ENCODE measurements around the gene OR1S1. TPM values are rescaled to one million over a fixed set of nuclear protein-coding genes. Genes with fewer than 3 reads are reported as not detected.
"Not testable (repeated sequence)": the region's sequence is repeated elsewhere in the genome, so short reads cannot be mapped to it uniquely, and the experiment has no call there.

The OR1S1 gene
- total RNA-seq (2014; rRNA removed; shearing (Covaris generic)): not detected in 2 replicates

- H3K9me3 ChIP-seq (replicated peaks); DNase-seq; H3K27me3 ChIP-seq; H3K4me1 ChIP-seq; H3K36me3 ChIP-seq; H3K27ac ChIP-seq; H3K4me3 ChIP-seq: not testable (repeated sequence)
These were observed at the start of gene OR1S1 for GRCh38 chr11:58212420-58212819. OR1S1 (plus strand) TSS chr11:58212720.

GRCh38 chr11:58164389-58164788 lies 48.1 kb upstream of the OR1S1 start:
- Histone ChIP-seq H3K36me3 (no peaks in the 10 kb centered on the region), H3K9me3 (replicated peaks) (no peaks in the 10 kb centered on the region), H3K4me1 (no peaks in the 10 kb centered on the region), H3K27me3 (no peaks in the 10 kb centered on the region), H3K27ac (no peak overlapping the region), H3K4me3 (no peak overlapping the region)
- no peak for DNase-seq

GRCh38 chr11:58164990-58165389 lies 47.5 kb upstream of the OR1S1 start:
- DNase-seq: no peak

GRCh38 chr11:58165504-58166106 lies 46.9 kb upstream of the OR1S1 start:
- no peaks in the 10 kb centered on the region for H3K9me3 ChIP-seq (replicated peaks)
- H3K27ac ChIP-seq: no peak overlapping the region
- H3K36me3 ChIP-seq: no peaks in the 10 kb centered on the region
- DNase-seq: no peak
- no peaks in the 10 kb centered on the region for H3K27me3 ChIP-seq
- H3K4me3 ChIP-seq: no peak overlapping the region
- H3K4me1 ChIP-seq: no peaks in the 10 kb centered on the region

More at GRCh38 chr11:58164990-58165389, 47.5 kb upstream of the OR1S1 start:
- no peak overlapping the region for H3K4me3 ChIP-seq
- no peaks in the 10 kb centered on the region for H3K9me3 ChIP-seq (replicated peaks)
- no peaks in the 10 kb centered on the region for H3K4me1 ChIP-seq
- H3K27me3 ChIP-seq: no peaks in the 10 kb centered on the region
- no peaks in the 10 kb centered on the region for H3K36me3 ChIP-seq
- H3K27ac ChIP-seq: no peak overlapping the region

- no peak overlapping the region for H3K4me3 ChIP-seq
- no peaks in the 10 kb centered on the region for H3K9me3 ChIP-seq (replicated peaks)
- H3K27ac ChIP-seq: no peak overlapping the region
- no peaks in the 10 kb centered on the region for H3K36me3 ChIP-seq
- H3K27me3 ChIP-seq: no peaks in the 10 kb centered on the region
- no peak for DNase-seq
- no peaks in the 10 kb centered on the region for H3K4me1 ChIP-seq
These were observed 35.0 kb upstream of the OR1S1 start for GRCh38 chr11:58177409-58178054.

GRCh38 chr11:58178444-58178843 lies 34.1 kb upstream of the OR1S1 start:
- H3K9me3 ChIP-seq (replicated peaks): no peaks in the 10 kb centered on the region
- H3K4me1 ChIP-seq: no peaks in the 10 kb centered on the region
- H3K36me3 ChIP-seq: no peaks in the 10 kb centered on the region
- no peaks in the 10 kb centered on the region for H3K27me3 ChIP-seq
- no peak overlapping the region for H3K27ac ChIP-seq
- no peak overlapping the region for H3K4me3 ChIP-seq
- peak in 1 of 2 experiments; percentile 22 for DNase-seq

GRCh38 chr11:58179648-58180047 lies 32.9 kb upstream of the OR1S1 start:
- DNase-seq: peak in 1 of 2 experiments; percentile 20
- H3K9me3 ChIP-seq (replicated peaks): no peaks in the 10 kb centered on the region

GRCh38 chr11:58186938-58187337 lies 25.6 kb upstream of the OR1S1 start:
- H3K4me1 ChIP-seq: no peaks in the 10 kb centered on the region

More at GRCh38 chr11:58179648-58180047, 32.9 kb upstream of the OR1S1 start:
- no peaks in the 10 kb centered on the region for H3K36me3 ChIP-seq
- H3K4me3 ChIP-seq: no peak overlapping the region
- no peaks in the 10 kb centered on the region for H3K27me3 ChIP-seq
- no peaks in the 10 kb centered on the region for H3K4me1 ChIP-seq
- no peak overlapping the region for H3K27ac ChIP-seq

GRCh38 chr11:58188770-58189169 lies 23.8 kb upstream of the OR1S1 start, which contains the start of gene OR9Q2:
OR9Q2 (plus strand) TSS chr11:58189070; CDS start chr11:58190491, 1,421 bp downstream.
- Histone ChIP-seq H3K27ac (no peak within 1 kb of the TSS), H3K27me3 (no peaks in the 10 kb centered on the region), H3K9me3 (replicated peaks) (no peaks in the 10 kb centered on the region), H3K4me3 (no peak within 1 kb of the TSS), H3K36me3 (no peaks in the 10 kb centered on the region), H3K4me1 (no peaks in the 10 kb centered on the region)
- no peak for DNase-seq

More at GRCh38 chr11:58186938-58187337, 25.6 kb upstream of the OR1S1 start:
- H3K27ac ChIP-seq: no peak overlapping the region
- no peaks in the 10 kb centered on the region for H3K9me3 ChIP-seq (replicated peaks)
- H3K27me3 ChIP-seq: no peaks in the 10 kb centered on the region
- H3K36me3 ChIP-seq: no peaks in the 10 kb centered on the region
- DNase-seq: no peak
- H3K4me3 ChIP-seq: no peak overlapping the region

GRCh38 chr11:58192229-58192628 lies 20.3 kb upstream of the OR1S1 start:
- Histone ChIP-seq H3K27ac (no peak overlapping the region), H3K27me3 (no peaks in the 10 kb centered on the region)

GRCh38 chr11:58193391-58193790 lies 19.1 kb upstream of the OR1S1 start:
- DNase-seq: no peak
- no peak overlapping the region for H3K4me3 ChIP-seq
- no peaks in the 10 kb centered on the region for H3K4me1 ChIP-seq
- no peaks in the 10 kb centered on the region for H3K36me3 ChIP-seq
- H3K9me3 ChIP-seq (replicated peaks): no peaks in the 10 kb centered on the region
- H3K27ac ChIP-seq: no peak overlapping the region
- no peaks in the 10 kb centered on the region for H3K27me3 ChIP-seq

More at GRCh38 chr11:58192229-58192628, 20.3 kb upstream of the OR1S1 start:
- no peak for DNase-seq
- no peaks in the 10 kb centered on the region for H3K36me3 ChIP-seq
- no peaks in the 10 kb centered on the region for H3K9me3 ChIP-seq (replicated peaks)
- no peak overlapping the region for H3K4me3 ChIP-seq
- no peaks in the 10 kb centered on the region for H3K4me1 ChIP-seq

- no peak for DNase-seq
- H3K4me3 ChIP-seq: no peak overlapping the region
- no peaks in the 10 kb centered on the region for H3K36me3 ChIP-seq
- no peaks in the 10 kb centered on the region for H3K27me3 ChIP-seq
- H3K4me1 ChIP-seq: no peaks in the 10 kb centered on the region
- no peak overlapping the region for H3K27ac ChIP-seq
- no peaks in the 10 kb centered on the region for H3K9me3 ChIP-seq (replicated peaks)
These were observed 16.6 kb upstream of the OR1S1 start for GRCh38 chr11:58195939-58196338.

- H3K4me1 ChIP-seq: no peaks in the 10 kb centered on the region
- no peaks in the 10 kb centered on the region for H3K27me3 ChIP-seq
- no peak overlapping the region for H3K27ac ChIP-seq
- no peaks in the 10 kb centered on the region for H3K36me3 ChIP-seq
- H3K9me3 ChIP-seq (replicated peaks): no peaks in the 10 kb centered on the region
- DNase-seq: no peak
- H3K4me3 ChIP-seq: no peak overlapping the region
These were observed 13.2 kb upstream of the OR1S1 start for GRCh38 chr11:58199271-58199670.

- H3K27ac ChIP-seq: no peak within 1 kb of the TSS
- H3K36me3 ChIP-seq: no peaks in the 10 kb centered on the region
- no peaks in the 10 kb centered on the region for H3K4me1 ChIP-seq
- H3K27me3 ChIP-seq: no peaks in the 10 kb centered on the region
- no peak within 1 kb of the TSS for H3K4me3 ChIP-seq
- DNase-seq: no peak
- no peaks in the 10 kb centered on the region for H3K9me3 ChIP-seq (replicated peaks)
These were observed 8.5 kb upstream of the OR1S1 start, which contains the start of gene OR1S2 for GRCh38 chr11:58204042-58204441. OR1S2 (minus strand) TSS chr11:58204142; CDS start chr11:58204142, 0 bp downstream.

GRCh38 chr11:58216476-58216875 lies 4.0 kb downstream of the OR1S1 start:
- H3K27ac ChIP-seq: no peak overlapping the region
- DNase-seq: no peak

More at GRCh38 chr11:58216476-58216875, 4.0 kb downstream of the OR1S1 start:
- Histone ChIP-seq H3K27me3 (no peaks in the 10 kb centered on the region), H3K36me3 (no peaks in the 10 kb centered on the region), H3K4me1 (no peaks in the 10 kb centered on the region), H3K9me3 (replicated peaks) (no peaks in the 10 kb centered on the region), H3K4me3 (no peak overlapping the region)

All from SJCRH30 (cell line).